ENCODE data around the gene DCST1. TPM values are rescaled to one million over a fixed set of nuclear protein-coding genes. Genes with fewer than 3 reads are reported as not detected.

DCST1 gene
- total RNA-seq, 6 experiments from 2014 or later: not detected

GRCh38 chr1:154990276-154990675 lies 43.3 kb upstream of the DCST1 start:
- no peak overlapping the region for H3K27ac Mint-ChIP-seq
- no peak overlapping the region for H3K4me3 Mint-ChIP-seq
- DNase-seq: no peak
- peaks cover 12% of the 10 kb centered on the region for H3K4me1 Mint-ChIP-seq (ENCODE audit: low read depth)
- TF ChIP-seq, protein P1, sequence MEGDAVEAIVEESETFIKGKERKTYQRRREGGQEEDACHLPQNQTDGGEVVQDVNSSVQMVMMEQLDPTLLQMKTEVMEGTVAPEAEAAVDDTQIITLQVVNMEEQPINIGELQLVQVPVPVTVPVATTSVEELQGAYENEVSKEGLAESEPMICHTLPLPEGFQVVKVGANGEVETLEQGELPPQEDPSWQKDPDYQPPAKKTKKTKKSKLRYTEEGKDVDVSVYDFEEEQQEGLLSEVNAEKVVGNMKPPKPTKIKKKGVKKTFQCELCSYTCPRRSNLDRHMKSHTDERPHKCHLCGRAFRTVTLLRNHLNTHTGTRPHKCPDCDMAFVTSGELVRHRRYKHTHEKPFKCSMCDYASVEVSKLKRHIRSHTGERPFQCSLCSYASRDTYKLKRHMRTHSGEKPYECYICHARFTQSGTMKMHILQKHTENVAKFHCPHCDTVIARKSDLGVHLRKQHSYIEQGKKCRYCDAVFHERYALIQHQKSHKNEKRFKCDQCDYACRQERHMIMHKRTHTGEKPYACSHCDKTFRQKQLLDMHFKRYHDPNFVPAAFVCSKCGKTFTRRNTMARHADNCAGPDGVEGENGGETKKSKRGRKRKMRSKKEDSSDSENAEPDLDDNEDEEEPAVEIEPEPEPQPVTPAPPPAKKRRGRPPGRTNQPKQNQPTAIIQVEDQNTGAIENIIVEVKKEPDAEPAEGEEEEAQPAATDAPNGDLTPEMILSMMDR (IDR thresholded peaks at IDR 0.05): no peak
- no peaks in the 10 kb centered on the region for H3K36me3 Mint-ChIP-seq (ENCODE audit: low read depth)
- peaks cover 4% of the 10 kb centered on the region for H3K27me3 Mint-ChIP-seq (ENCODE audit: insufficient read depth)
- H3K9me3 Mint-ChIP-seq: no peaks in the 10 kb centered on the region

DNA sequence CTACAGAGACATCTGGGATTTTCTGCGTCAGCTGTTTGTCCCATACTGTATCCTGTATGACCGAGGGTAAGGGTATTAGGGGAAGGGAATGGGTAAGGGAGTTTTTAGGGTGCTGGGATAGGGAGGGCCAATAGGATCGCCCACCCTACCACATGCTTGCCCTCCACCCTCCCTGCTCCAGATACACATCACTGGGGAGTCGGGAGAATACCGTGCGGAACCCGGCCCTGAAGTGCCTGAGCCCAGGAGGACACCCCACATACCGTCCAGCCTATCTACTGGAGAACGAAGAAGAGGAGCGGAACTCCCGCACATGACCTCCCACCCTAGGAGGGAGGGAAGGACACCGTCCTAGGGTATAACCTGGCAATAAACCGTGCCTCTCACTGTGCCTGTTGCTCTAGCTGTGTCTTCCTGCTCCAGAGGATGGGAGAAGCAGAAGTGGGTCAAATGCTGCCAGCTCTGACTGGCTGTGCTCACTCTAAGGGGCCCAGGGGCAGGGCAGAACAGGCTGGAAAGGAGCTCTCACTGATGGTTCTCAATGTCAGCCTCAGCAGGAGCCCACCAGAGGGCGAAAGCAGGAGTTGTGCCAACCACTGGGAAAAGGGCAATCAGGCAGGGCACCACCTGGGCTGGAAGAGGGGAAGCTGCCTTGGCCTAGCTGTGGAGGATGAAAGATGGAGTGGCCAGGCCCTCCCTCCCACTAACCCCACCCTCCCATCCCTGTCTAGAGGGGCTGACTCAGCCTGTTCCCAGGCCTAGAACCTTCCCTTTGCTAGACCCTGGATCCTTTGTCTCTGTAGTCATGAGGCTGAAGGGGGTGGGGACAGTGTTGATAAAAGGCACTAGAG lies 40.7 kb upstream of the DCST1 start:
- Mint-ChIP-seq H3K36me3 (ENCODE audit: low read depth) (no peaks in the 10 kb centered on the region), H3K4me3 (no peak overlapping the region), H3K4me1 (ENCODE audit: low read depth) (peaks cover 18% of the 10 kb centered on the region), H3K27ac (peak overlapping the region; percentile 53; the same call in 1 of the 2 replicates), H3K9me3 (no peaks in the 10 kb centered on the region), H3K27me3 (ENCODE audit: insufficient read depth) (peaks cover 4% of the 10 kb centered on the region)
- TF ChIP-seq, protein P1 (IDR thresholded peaks at IDR 0.05): peak; percentile 56
- DNase-seq: peak; percentile 18

- Mint-ChIP-seq H3K27me3 (ENCODE audit: insufficient read depth) (peaks cover 4% of the 10 kb centered on the region), H3K9me3 (no peaks in the 10 kb centered on the region), H3K27ac (peak within 1 kb of the TSS; percentile 53), H3K4me3 (no peak within 1 kb of the TSS), H3K36me3 (ENCODE audit: low read depth) (no peaks in the 10 kb centered on the region), H3K4me1 (ENCODE audit: low read depth) (peaks cover 19% of the 10 kb centered on the region)
- no peak for DNase-seq
- TF ChIP-seq, protein P1 (IDR thresholded peaks at IDR 0.05): no peak
These were observed 39.9 kb upstream of the DCST1 start, which contains the start of gene LENEP for GRCh38 chr1:154993572-154994268. LENEP (plus strand) TSS chr1:154993586; CDS start chr1:154993608, 22 bp downstream.

GRCh38 chr1:154994269-154994587 lies 39.4 kb upstream of the DCST1 start:
- peaks cover 4% of the 10 kb centered on the region for H3K27me3 Mint-ChIP-seq (ENCODE audit: insufficient read depth)
- H3K4me3 Mint-ChIP-seq: no peak overlapping the region
- H3K36me3 Mint-ChIP-seq (ENCODE audit: low read depth): no peaks in the 10 kb centered on the region
- no peak for DNase-seq
- TF ChIP-seq, protein P1 (IDR thresholded peaks at IDR 0.05): no peak
- H3K4me1 Mint-ChIP-seq (ENCODE audit: low read depth): peaks cover 24% of the 10 kb centered on the region
- no peaks in the 10 kb centered on the region for H3K9me3 Mint-ChIP-seq
- peak overlapping the region; percentile 53 for H3K27ac Mint-ChIP-seq

DNA sequence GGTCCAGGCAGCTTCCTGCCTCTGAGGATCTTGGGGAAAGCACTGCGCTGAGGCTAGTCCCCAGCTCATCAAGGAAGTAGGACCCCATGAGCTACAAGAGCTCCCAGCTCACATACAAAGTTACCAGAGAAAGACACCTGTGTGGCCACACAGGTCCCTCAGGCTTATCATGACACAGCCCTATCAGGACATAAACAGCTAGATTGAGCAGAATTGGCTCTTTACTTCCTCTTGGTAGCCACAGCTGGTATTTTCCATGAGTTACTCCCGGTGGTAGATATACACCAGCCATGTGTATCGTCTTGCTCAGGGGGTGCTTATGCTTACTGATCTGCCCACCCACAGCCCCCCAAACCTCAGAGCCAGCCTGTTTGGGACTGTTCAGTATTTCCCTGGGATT lies 39.0 kb upstream of the DCST1 start:
- TF ChIP-seq, protein P1 (IDR thresholded peaks at IDR 0.05): no peak
- H3K9me3 Mint-ChIP-seq: no peaks in the 10 kb centered on the region
- no peaks in the 10 kb centered on the region for H3K36me3 Mint-ChIP-seq (ENCODE audit: low read depth)
- peaks cover 25% of the 10 kb centered on the region for H3K4me1 Mint-ChIP-seq (ENCODE audit: low read depth)
- H3K4me3 Mint-ChIP-seq: no peak overlapping the region
- no peak for DNase-seq
- peak overlapping the region; percentile 53 for H3K27ac Mint-ChIP-seq
- peaks cover 4% of the 10 kb centered on the region for H3K27me3 Mint-ChIP-seq (ENCODE audit: insufficient read depth)

Data from HFFc6 (cell line).